K562 (cell line): ENCODE measurements around the gene TMEM14C. TPM values are rescaled to one million over a fixed set of nuclear protein-coding genes. Genes with fewer than 3 reads are reported as not detected.

ENCODE experiments used
- E2F3 ChIP-seq: fragments of 250-450 bp; sonication (Bioruptor Pico); IDR thresholded peaks from 2 replicates; pipeline ENCODE4 v1.4.0; 2020; ENCODE audit warnings: mild to moderate bottlenecking
- EGR1 ChIP-seq: fragments of 450-650 bp; conservative IDR thresholded peaks from 2 replicates; pipeline ENCODE4 v1.6.1; 2017; ENCODE audit warnings: mild to moderate bottlenecking
- GATA2 ChIP-seq: sonication (generic); formaldehyde crosslinking; IDR thresholded peaks from 2 replicates; pipeline ENCODE4 v1.4.0; 2020; ENCODE audit warnings: mild to moderate bottlenecking, missing genetic modification reagents
- GTF2E2 ChIP-seq: fragments of 200-800 bp; sonication (Bioruptor generic); IDR thresholded peaks from 2 replicates; pipeline ENCODE4 v1.6.1; 2016; ENCODE audit warnings: missing genetic modification characterization, missing compliant biosample characterization
- NR2F6 ChIP-seq: fragments of 450-650 bp; formaldehyde crosslinking; IDR thresholded peaks from 2 replicates; pipeline ENCODE4 v1.4.0; 2020; ENCODE audit warnings: mild to moderate bottlenecking
- POLR2AphosphoS5 ChIP-seq: IDR thresholded peaks from 2 replicates; pipeline ENCODE4 v1.6.1; 2011; ENCODE audit warnings: mild to moderate bottlenecking, low read depth, low read length, moderate library complexity; ENCODE audit not compliant: control insufficient read depth, insufficient read depth
- PURB ChIP-seq: sonication (generic); formaldehyde crosslinking; IDR thresholded peaks from 2 replicates; pipeline ENCODE4 v1.9.0; 2021; ENCODE audit warnings: low read depth, mild to moderate bottlenecking, missing genetic modification reagents
- SIN3A ChIP-seq, 2 experiments: fragments of 150-350 bp in 1 of 2; IDR thresholded peaks; 2 replicates each; pipeline ENCODE4 v1.6.1; 2011 to 2016; ENCODE audit warnings: borderline replicate concordance in 2 of 2, low read depth in 2 of 2, low read length in 2 of 2, mild to moderate bottlenecking in 2 of 2, moderate library complexity in 2 of 2; ENCODE audit not compliant: control insufficient read depth in 1 of 2
- TAL1 ChIP-seq: fragments of 450-650 bp; IDR thresholded peaks from 2 replicates; pipeline ENCODE4 v1.6.1; 2016; ENCODE audit warnings: mild to moderate bottlenecking
- ZFP30 ChIP-seq: fragments of 250-450 bp; sonication (Bioruptor Pico); IDR thresholded peaks from 2 replicates; pipeline ENCODE4 v1.8.0; 2022; ENCODE audit warnings: moderate library complexity, mild to moderate bottlenecking, inconsistent platforms, borderline replicate concordance
- ZNF134 ChIP-seq: fragments of 250-450 bp; sonication (Bioruptor Pico); conservative IDR thresholded peaks from 2 replicates; pipeline ENCODE4 v1.4.0; 2020
- ZNF143 ChIP-seq: sonication (generic); formaldehyde crosslinking; IDR thresholded peaks from 2 replicates; pipeline ENCODE4 v1.9.0; 2022; ENCODE audit warnings: mild to moderate bottlenecking, missing genetic modification reagents
- ZNF175 ChIP-seq: fragments of 200-800 bp; sonication (Bioruptor generic); IDR thresholded peaks from 2 replicates; pipeline ENCODE4 v1.6.1; 2016; ENCODE audit warnings: low read depth, mild to moderate bottlenecking, missing genetic modification characterization, missing compliant biosample characterization
- polyA plus RNA-seq, 8 experiments: library from polyadenylated mRNA; depleted of rRNA in 4 of 8; stranded (reverse) in 5 of 8; unstranded in 3 of 8; fragments of >200 nt; fragmentation: Nextera tagmentation in 2 of 8; fragmentation: Illumina TruSeq in 1 of 8; extraction: Ambion mirVana in 2 of 8; extraction: Trizol in 1 of 8; gene quantifications; 2 replicates each; pipeline versions ENCODE4 v1.2.1 to v1.2.3, GENCODE V29; 2011 to 2014; ENCODE audit warnings: inconsistent platforms in 1 of 8, missing spikeins in 1 of 8
- total RNA-seq, 7 experiments: library from RNA; depleted of rRNA in 6 of 7; stranded (reverse); fragments of >200 nt in 6 of 7; fragmentation: Illumina TruSeq in 2 of 7; extraction: Trizol in 2 of 7; gene quantifications; 2 replicates each; pipeline versions ENCODE4 v1.2.1 to v1.2.3, GENCODE V29; 2011 to 2021; ENCODE audit warnings: low replicate concordance in 1 of 7
- TF ChIP-seq, protein P1 (sequence below): fragments of 250-450 bp; sonication (Bioruptor Pico); IDR thresholded peaks from 2 replicates; pipeline ENCODE4 v1.5.0; 2021
- TF ChIP-seq, protein P2 (sequence below): fragments of 250-450 bp; sonication (Bioruptor Pico); IDR thresholded peaks from 2 replicates; pipeline ENCODE4 v1.5.0; 2022; ENCODE audit warnings: mild to moderate bottlenecking

TMEM14C gene
- total and polyA plus RNA-seq, 9 of the 15 experiments (the other 6 are each of a cell fraction or from before 2014, with no cell fraction given) = 151 to 496 (median 263) TPM

DNA sequence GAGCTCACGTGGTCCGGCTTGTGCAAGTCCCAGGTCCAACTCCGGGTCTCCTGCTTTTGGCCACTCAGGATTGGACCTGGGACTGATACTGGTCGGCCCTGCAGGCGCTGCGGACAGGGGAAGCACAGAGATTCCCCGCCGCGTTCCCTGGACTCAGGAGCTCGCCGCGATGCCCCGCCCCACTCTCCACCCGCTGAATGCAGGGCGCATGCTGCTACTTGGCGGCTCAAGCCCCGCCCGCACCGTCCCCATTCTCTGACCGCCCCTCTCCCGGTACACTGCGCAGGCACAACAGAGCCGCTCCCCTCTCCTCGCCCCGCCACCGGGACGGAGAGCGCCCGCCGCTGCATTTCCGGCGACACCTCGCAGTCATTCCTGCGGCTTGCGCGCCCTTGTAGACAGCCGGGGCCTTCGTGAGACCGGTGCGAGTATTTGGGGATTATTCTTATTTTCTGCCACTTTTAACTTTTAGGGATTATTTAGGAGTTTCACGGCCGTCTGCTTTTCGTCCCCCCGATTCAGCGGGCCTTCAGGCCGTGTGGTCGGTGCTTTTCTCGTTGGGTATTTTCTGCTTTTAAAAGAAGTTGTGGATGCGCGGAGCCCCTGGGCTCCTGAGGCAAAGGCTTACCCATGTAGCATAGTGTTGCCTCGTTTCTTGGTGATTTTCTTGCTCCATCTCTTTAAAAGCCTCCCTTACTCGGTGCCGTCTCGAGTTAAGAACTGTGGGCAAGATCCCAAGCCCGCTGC, at the start of gene TMEM14C (continued):
- TF ChIP-seq SIN3A (IDR thresholded peaks at IDR 0.05; ENCODE audit: borderline replicate concordance in 2 of 2, control insufficient read depth in 1 of 2, low read depth in 2 of 2, low read length in 2 of 2) (peak in 1 of 2 experiments; percentile 63; a peak in 2 of 4 replicates), ZFP30 (CRISPR knock-in tag) (no peak), PURB (CRISPR knock-in tag) (no peak), GTF2E2 (tag) (peak; percentile 59; the same call in 1 of the 2 replicates), NR2F6 (CRISPR knock-in tag) (0 out of 2 replicates have a peak, but pooled peaks have one; percentile 20), ZNF134 (CRISPR knock-in tag) (no peak), E2F3 (CRISPR knock-in tag) (no peak), ZNF143 (CRISPR knock-in tag) (no peak), EGR1 (no peak), ZNF175 (CRISPR knock-in tag) (no peak), GATA2 (CRISPR knock-in tag) (no peak), TAL1 (no peak), POLR2AphosphoS5 (peak; percentile 86)
- TF ChIP-seq, protein P1, sequence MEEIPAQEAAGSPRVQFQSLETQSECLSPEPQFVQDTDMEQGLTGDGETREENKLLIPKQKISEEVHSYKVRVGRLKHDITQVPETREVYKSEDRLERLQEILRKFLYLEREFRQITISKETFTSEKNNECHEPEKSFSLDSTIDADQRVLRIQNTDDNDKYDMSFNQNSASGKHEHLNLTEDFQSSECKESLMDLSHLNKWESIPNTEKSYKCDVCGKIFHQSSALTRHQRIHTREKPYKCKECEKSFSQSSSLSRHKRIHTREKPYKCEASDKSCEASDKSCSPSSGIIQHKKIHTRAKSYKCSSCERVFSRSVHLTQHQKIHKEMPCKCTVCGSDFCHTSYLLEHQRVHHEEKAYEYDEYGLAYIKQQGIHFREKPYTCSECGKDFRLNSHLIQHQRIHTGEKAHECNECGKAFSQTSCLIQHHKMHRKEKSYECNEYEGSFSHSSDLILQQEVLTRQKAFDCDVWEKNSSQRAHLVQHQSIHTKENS (CRISPR knock-in tag) = no peak
- TF ChIP-seq, protein P2, sequence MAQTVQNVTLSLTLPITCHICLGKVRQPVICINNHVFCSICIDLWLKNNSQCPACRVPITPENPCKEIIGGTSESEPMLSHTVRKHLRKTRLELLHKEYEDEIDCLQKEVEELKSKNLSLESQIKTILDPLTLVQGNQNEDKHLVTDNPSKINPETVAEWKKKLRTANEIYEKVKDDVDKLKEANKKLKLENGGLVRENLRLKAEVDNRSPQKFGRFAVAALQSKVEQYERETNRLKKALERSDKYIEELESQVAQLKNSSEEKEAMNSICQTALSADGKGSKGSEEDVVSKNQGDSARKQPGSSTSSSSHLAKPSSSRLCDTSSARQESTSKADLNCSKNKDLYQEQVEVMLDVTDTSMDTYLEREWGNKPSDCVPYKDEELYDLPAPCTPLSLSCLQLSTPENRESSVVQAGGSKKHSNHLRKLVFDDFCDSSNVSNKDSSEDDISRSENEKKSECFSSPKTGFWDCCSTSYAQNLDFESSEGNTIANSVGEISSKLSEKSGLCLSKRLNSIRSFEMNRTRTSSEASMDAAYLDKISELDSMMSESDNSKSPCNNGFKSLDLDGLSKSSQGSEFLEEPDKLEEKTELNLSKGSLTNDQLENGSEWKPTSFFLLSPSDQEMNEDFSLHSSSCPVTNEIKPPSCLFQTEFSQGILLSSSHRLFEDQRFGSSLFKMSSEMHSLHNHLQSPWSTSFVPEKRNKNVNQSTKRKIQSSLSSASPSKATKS (CRISPR knock-in tag) = no peak
